MCF 10A (cell line): Measurements from ENCODE around the gene ATP6V0A1. TPM values are rescaled to one million over a fixed set of nuclear protein-coding genes. Genes with fewer than 3 reads are reported as not detected.

ENCODE experiments used
- BruUV-seq: library from RNA; stranded (reverse); fragments of 400-500 nt; replicated peaks from 2 replicates; lab custom pipeline; 2021; lab: Mats Ljungman, UMichigan
- CTCF ChIA-PET: fragments of 300-600 bp; sonication (Branson Sonifier 250); formaldehyde crosslinking; extraction: SDS; loops from one replicate; lab custom pipeline; 2021; ENCODE audit warnings: antibody characterized with exemption, inconsistent platforms; lab: Yijun Ruan, JAX
- POLR2A ChIA-PET: fragments of 300-600, 350-650 bp; sonication (Branson Sonifier 250); formaldehyde crosslinking; extraction: SDS; loops from one replicate; lab custom pipeline; 2020; ENCODE audit warnings: antibody characterized with exemption, inconsistent platforms; lab: Yijun Ruan, JAX
- DNase-seq: peaks from one replicate; pipeline ENCODE4 v3.0.0-alpha.2; 2018; ENCODE audit not compliant: unreplicated experiment
- H3K27ac Mint-ChIP-seq: one replicate; pipeline ENCODE4 v1.8.0; 2022; ENCODE audit warnings: mild to moderate bottlenecking, low read depth, mixed read lengths; ENCODE audit not compliant: unreplicated experiment
- H3K27me3 Mint-ChIP-seq: one replicate; pipeline ENCODE4 v1.8.0; 2022; ENCODE audit warnings: mixed read lengths; ENCODE audit not compliant: insufficient read depth, unreplicated experiment
- H3K36me3 Mint-ChIP-seq: one replicate; pipeline ENCODE4 v1.8.0; 2022; ENCODE audit warnings: mild to moderate bottlenecking, moderate library complexity, mixed read lengths; ENCODE audit not compliant: insufficient read depth, unreplicated experiment
- H3K4me1 Mint-ChIP-seq: one replicate; pipeline ENCODE4 v1.8.0; 2022; ENCODE audit warnings: mixed read lengths; ENCODE audit not compliant: insufficient read depth, unreplicated experiment
- H3K4me3 Mint-ChIP-seq: one replicate; pipeline ENCODE4 v1.8.0; 2022; ENCODE audit warnings: mild to moderate bottlenecking, moderate library complexity, mixed read lengths; ENCODE audit not compliant: unreplicated experiment
- H3K9me3 Mint-ChIP-seq: one replicate; pipeline ENCODE4 v1.8.0; 2022; ENCODE audit warnings: mixed read lengths; ENCODE audit not compliant: unreplicated experiment
- CTCF ChIP-seq: fragments of 200-600 bp; IDR thresholded peaks from one replicate; pipeline ENCODE4 v1.8.0; 2022; ENCODE audit warnings: antibody characterized with exemption, mild to moderate bottlenecking; ENCODE audit not compliant: unreplicated experiment
- intact Hi-C: fragments of 100-400 bp; cut with micrococcal nuclease; formaldehyde crosslinking; loops from 2 replicates; pipeline ENCODE4 v1.14.1; 2022
- total RNA-seq: library from RNA; stranded (reverse); gene quantifications from 2 replicates; pipeline ENCODE4 v1.2.3, GENCODE V29; 2022

ATP6V0A1 gene
- total RNA-seq, 1 experiment from 2014 or later = 56.0 TPM

DNA sequence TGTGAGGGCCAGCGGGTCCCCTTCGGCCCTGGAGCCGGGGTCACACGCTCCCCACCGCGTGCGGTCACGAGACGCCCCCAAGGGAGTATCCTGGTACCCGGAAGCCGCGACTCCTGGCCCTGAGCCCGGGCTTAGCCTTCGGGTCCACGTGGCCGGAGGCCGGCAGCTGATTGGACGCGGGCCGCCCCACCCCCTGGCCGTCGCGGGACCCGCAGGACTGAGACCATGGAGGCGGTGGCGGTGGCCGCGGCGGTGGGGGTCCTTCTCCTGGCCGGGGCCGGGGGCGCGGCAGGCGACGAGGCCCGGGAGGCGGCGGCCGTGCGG, 77.3 kb downstream of the ATP6V0A1 start, which contains the start of gene NAGLU:
NAGLU (plus strand) TSS at position 194 of the 324 bp plus-strand sequence; CDS start at position 226, 32 bp downstream.
- no peaks in the 10 kb centered on the region for H3K9me3 Mint-ChIP-seq
- peaks cover 21% of the 10 kb centered on the region for H3K36me3 Mint-ChIP-seq
- peak within 1 kb of the TSS; percentile 87 for H3K27ac Mint-ChIP-seq
- no peaks in the 10 kb centered on the region for H3K27me3 Mint-ChIP-seq
- no peak for TF ChIP-seq CTCF
- peak within 1 kb of the TSS; percentile 81 for H3K4me3 Mint-ChIP-seq
- intact Hi-C loops = no loop called here
- peaks cover 18% of the 10 kb centered on the region for H3K4me1 Mint-ChIP-seq
- ChIA-PET CTCF (interaction anchor here (0.6 to 1.0 kb wide), 2 partner anchors 12 to 342 kb away, joined by 3 read pairs; no protein-coding TSS in a partner anchor), POLR2A (interaction anchor here (0.6 to 2.4 kb wide), 28 partner anchors 9 to 569 kb away, joined by 3 to 38 read pairs (median 5); partner anchors contain the start of genes CAVIN1, CNP, COASY and HSD17B1)
- peak; percentile 84 for DNase-seq
- BruUV-seq = no TSS peak

DNA sequence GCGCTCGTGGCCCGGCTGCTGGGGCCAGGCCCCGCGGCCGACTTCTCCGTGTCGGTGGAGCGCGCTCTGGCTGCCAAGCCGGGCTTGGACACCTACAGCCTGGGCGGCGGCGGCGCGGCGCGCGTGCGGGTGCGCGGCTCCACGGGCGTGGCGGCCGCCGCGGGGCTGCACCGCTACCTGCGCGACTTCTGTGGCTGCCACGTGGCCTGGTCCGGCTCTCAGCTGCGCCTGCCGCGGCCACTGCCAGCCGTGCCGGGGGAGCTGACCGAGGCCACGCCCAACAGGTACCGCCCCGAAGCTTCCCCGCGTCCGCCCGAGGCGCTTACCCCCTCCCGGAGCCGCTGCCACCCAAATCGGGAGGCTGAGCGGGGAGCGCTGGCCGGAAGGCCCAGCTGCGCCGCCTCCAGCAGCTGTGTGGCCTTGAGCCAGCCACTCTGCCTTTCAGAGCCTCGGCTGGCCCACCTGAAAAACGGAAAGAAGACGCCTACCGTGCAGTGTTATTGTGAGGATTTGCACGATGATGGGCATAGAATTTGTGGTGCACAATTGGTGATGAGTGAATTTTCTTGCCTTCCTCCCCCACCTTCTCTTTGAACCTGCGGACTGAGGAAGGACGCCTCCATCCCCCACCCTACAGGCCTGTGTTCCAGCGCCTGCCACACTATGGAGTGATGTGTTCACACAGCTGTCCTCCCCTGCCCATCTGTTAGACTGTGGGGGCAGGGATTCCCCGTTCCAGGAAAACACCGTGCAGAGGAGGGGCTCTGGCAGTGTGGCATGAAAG, 77.9 kb downstream of the ATP6V0A1 start:
- POLR2A ChIA-PET = interaction anchor here (0.8 to 2.4 kb wide), 25 partner anchors 9 to 570 kb away, joined by 3 to 38 read pairs (median 5); partner anchors contain the start of genes CAVIN1, CNP, COASY and HSD17B1
- CTCF ChIA-PET = interaction anchor here (0.6 to 1.0 kb wide), 3 partner anchors 11 to 341 kb away, joined by 3 to 4 read pairs (median 3); no protein-coding TSS in a partner anchor
- BruUV-seq = TSS peak; percentile 33
- H3K9me3 Mint-ChIP-seq = no peaks in the 10 kb centered on the region
- peaks cover 24% of the 10 kb centered on the region for H3K4me1 Mint-ChIP-seq
- peak; percentile 74 for DNase-seq
- intact Hi-C loops = no loop called here
- peaks cover 24% of the 10 kb centered on the region for H3K36me3 Mint-ChIP-seq
- H3K27me3 Mint-ChIP-seq = no peaks in the 10 kb centered on the region
- H3K27ac Mint-ChIP-seq = peak overlapping the region; percentile 87
- H3K4me3 Mint-ChIP-seq = peak overlapping the region; percentile 81
- TF ChIP-seq CTCF = no peak

DNA sequence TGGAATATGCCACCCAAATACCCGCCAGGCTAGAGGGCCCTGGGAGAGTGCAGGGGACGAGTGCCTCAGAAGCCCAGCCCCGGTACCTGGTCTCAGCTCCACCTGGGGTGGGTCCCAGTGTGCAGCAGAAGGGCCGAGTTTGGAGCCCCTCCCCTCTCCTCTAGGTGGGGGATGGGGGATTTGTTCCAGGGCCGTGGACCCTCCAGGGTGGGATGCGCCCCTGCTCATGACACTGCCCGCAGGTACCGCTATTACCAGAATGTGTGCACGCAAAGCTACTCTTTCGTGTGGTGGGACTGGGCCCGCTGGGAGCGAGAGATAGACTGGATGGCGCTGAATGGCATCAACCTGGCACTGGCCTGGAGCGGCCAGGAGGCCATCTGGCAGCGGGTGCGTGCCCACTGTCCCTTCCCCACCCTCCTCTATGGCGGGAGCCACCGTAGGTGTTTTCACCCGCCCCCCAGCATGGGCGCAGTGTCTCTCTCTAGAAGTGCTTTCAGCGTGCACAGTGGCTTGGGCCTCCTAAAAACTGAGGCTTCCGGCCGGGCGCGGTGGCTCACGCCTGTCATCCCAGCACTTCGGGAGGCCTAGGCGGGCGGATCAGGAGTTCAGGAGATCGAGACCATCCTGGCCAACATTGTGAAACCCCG, 78.6 kb downstream of the ATP6V0A1 start:
- H3K4me3 Mint-ChIP-seq = peak overlapping the region; percentile 81
- peaks cover 29% of the 10 kb centered on the region for H3K36me3 Mint-ChIP-seq
- CTCF ChIA-PET = interaction anchor here (0.7 kb wide), 1 partner anchor 17 kb away, joined by 4 read pairs; no protein-coding TSS in a partner anchor
- no peaks in the 10 kb centered on the region for H3K9me3 Mint-ChIP-seq
- DNase-seq = no peak
- BruUV-seq = no TSS peak
- no peak overlapping the region for H3K27ac Mint-ChIP-seq
- POLR2A ChIA-PET = interaction anchor here (0.9 to 2.4 kb wide), 11 partner anchors 17 to 215 kb away, joined by 3 to 38 read pairs (median 5); partner anchors contain the start of genes COASY, HSD17B1, MLX and PLEKHH3
- peaks cover 24% of the 10 kb centered on the region for H3K4me1 Mint-ChIP-seq
- H3K27me3 Mint-ChIP-seq = no peaks in the 10 kb centered on the region
- intact Hi-C loops = no loop called here
- TF ChIP-seq CTCF = no peak
